SK-N-MC (cell line): ENCODE measurements around the gene SIPA1L3.

Experiments used
- EZH2 ChIP-seq: fragments of 200-600 bp; sonication (generic); IDR thresholded peaks from one replicate; pipeline ENCODE4 v1.6.1; 2017; ENCODE audit warnings: antibody characterized with exemption
- FOXP2 ChIP-seq: optimal IDR thresholded peaks from 2 replicates; pipeline ENCODE3; 2011; ENCODE audit warnings: mild to moderate bottlenecking, moderate library complexity; ENCODE audit not compliant: insufficient read depth; ENCODE audit errors: extremely low read length, control extremely low read depth
- POLR2AphosphoS5 ChIP-seq: IDR thresholded peaks from 2 replicates; pipeline ENCODE4 v1.6.1; 2012; ENCODE audit warnings: mild to moderate bottlenecking, low read depth, low read length, borderline replicate concordance

DNA sequence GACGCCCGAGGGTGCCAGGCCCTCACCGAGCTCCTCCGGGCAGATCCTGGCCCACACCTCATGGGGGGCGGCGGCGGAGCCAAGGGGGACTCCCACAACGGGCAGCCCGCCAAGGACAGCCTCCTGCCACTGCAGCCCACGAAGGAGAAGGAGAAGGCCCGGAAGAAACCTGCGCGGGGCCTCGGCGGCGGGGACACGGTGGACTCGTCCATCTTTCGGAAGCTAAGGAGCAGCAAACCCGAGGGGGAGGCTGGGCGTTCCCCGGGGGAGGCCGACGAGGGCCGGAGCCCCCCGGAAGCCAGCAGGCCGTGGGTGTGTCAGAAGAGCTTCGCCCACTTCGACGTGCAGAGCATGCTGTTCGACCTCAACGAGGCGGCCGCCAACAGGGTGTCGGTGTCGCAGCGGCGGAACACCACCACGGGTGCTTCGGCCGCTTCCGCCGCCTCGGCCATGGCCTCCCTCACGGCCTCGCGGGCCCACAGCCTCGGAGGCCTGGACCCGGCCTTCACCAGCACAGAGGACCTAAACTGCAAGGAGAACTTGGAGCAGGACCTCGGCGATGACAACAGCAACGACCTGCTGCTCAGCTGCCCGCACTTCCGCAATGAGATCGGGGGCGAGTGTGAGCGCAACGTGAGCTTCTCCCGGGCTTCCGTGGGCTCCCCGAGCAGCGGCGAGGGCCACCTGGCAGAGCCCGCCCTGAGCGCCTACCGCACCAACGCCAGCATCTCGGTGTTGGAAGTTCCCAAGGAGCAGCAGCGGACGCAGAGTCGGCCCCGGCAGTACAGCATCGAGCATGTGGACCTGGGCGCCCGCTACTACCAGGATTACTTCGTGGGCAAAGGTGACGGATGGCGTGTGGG, 175.5 kb downstream of the SIPA1L3 start:
- no peak for TF ChIP-seq POLR2AphosphoS5
- TF ChIP-seq EZH2 = no peak
- no peak for TF ChIP-seq FOXP2
